HG03135 (cell line): ENCODE results near the gene OS9.
"Not testable (repeated sequence)": the region's sequence is repeated elsewhere in the genome, so short reads cannot be mapped to it uniquely, and the experiment has no call there.

ENCODE experiments used
- ATAC-seq: cut with Tn5 transposase; IDR thresholded peaks from one replicate; pipeline ENCODE4 v1.9.1; 2021; ENCODE audit warnings: mild to moderate bottlenecking, moderate library complexity; ENCODE audit not compliant: unreplicated experiment

OS9 gene, protein sequence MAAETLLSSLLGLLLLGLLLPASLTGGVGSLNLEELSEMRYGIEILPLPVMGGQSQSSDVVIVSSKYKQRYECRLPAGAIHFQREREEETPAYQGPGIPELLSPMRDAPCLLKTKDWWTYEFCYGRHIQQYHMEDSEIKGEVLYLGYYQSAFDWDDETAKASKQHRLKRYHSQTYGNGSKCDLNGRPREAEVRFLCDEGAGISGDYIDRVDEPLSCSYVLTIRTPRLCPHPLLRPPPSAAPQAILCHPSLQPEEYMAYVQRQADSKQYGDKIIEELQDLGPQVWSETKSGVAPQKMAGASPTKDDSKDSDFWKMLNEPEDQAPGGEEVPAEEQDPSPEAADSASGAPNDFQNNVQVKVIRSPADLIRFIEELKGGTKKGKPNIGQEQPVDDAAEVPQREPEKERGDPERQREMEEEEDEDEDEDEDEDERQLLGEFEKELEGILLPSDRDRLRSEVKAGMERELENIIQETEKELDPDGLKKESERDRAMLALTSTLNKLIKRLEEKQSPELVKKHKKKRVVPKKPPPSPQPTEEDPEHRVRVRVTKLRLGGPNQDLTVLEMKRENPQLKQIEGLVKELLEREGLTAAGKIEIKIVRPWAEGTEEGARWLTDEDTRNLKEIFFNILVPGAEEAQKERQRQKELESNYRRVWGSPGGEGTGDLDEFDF

GRCh38 chr12:57693659-57694458 is at the start of gene OS9:
OS9 (plus strand) TSS chr12:57694132; CDS start chr12:57694162, 30 bp downstream.
- ATAC-seq: peak; percentile 96

- ATAC-seq: not testable (repeated sequence)
Measured at GRCh38 chr12:57645990-57646658, 47.8 kb upstream of the OS9 start.

GRCh38 chr12:57646659-57647049 is 47.3 kb upstream of the OS9 start:
- ATAC-seq: not testable (repeated sequence)

DNA sequence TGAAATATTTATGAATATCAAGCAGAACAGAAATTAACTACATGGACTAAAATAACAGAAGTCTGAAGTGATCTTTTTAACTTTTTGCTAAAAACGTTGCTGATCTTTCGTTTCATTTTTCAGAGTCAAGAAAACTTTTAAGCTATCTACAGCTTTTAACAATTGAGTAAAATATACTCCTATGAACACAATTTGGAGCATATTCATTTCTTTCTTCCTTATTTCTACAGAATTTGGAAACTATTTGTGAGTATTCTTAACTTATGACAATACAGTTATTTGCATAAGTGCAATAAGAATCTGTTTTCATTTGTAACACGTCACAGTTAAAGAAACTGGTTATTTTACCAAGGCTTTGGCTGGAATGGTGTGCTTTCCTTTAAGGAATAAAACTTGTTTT is 39.9 kb upstream of the OS9 start:
- ATAC-seq: no peak

- no peak for ATAC-seq
Measured at GRCh38 chr12:57655541-57656240, 38.2 kb upstream of the OS9 start.

DNA sequence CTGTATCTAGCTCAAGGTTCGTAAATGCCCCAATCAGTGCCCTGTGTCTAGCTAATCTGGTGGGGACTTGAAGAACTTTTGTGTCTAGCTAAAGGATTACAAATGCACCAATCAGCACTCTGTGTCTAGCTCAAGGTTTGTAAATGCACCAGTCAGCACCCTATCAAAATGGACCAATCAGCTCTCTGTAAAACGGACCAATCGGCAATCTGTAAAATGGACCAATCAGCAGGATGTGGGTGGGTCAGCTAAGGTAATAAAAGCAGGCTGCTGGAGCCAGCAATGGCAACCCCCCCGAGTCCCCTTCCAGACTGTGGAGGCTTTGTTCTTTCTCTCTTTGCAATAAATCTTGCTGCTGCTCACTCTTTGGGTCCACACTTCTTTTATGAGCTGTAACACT is 37.5 kb upstream of the OS9 start:
- ATAC-seq: not testable (repeated sequence)

DNA sequence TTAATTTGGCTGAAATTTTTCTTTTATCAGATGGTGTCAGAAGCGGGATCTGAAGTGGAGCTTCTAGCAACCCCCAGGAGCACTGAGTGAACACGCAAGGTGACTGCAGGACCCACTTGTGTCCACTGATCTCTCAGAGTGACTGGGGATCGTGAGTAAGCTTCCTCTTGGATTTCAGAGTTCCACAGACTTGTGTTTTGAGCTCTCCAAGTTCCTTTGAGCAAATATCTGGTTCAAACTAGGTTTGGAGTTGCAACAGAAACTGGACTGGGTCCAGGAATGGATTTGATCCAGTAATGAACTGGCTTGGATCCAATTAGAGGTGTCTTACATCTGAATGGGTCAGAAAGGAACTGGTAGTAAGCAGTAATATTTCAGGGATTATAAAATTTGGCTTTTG is 36.2 kb upstream of the OS9 start:
- no peak for ATAC-seq

DNA sequence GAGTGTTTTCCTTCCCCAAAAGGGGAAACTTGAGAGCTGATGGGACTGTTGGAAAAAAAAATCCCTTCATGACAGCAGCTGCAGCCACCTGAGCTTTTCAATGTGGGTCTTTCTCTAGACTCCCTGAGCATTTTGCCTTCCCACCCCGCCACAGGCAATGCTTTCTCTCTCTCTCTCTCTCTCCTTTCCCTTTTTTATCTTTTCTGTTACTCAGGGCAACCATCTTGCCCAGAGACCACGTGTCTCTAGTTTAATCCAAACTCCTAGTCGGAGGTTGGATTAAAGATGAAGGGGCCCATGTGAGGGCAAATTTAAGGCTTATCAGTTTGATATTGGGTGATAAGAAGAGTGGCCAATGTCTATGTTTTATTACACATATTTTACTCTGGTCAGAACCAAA is 35.0 kb upstream of the OS9 start:
- no peak for ATAC-seq

- no peak for ATAC-seq
Measured at GRCh38 chr12:57661376-57661775, 32.6 kb upstream of the OS9 start.

DNA sequence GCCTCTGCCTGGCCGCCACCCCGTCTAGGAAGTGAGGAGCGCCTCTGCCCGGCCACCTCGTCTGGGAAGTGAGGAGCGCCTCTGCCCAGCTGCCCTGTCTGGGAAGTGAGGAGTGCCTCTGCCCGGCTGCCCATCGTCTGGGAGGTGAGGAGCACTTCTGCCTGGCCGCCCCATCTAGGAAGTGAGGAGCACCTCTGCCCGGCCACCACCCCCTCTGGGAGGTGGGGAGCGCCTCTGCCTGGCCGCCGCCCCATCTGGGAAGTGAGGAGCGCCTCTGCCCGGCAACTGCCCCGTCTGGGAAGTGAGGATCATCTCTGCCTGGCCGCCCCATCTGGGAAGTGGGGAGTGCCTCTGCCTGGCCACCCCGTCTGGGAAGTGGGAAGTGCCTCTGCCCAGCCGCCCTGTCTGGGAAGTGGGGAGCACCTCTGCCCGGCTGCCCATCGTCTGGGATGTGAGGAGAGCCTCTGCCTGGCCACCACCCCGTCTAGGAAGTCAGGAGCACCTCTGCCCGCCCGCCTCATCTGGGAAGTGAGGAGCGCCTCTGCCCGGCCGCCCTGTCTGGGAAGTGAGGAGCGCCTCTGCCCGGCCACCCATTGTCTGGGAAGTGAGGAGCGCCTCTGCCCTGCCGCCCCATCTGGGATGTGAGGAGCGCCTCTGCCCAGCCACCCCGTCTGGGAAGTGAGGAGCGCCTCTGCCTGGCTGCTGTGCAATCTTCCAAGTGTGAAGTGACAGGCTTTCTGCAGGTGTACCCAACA is 28.7 kb upstream of the OS9 start:
- ATAC-seq: not testable (repeated sequence)

DNA sequence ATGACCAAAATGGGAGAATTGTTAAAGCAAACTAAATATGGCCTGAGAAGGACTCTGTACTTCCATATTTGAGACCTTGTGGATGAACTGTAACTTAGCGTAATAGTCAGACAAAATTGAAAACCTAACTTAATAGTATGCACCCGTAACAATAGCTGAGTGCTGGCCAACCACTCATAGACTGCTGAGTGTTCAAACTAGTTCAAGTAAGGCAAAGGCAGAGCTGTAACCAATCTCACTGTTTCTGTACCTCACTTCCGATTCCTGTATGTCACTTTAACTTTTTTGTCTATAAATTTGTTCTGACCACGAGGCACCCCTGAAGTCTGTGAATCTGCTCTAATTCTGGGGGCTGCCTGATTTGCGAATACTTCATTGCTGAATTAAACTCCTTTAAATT is 27.0 kb upstream of the OS9 start:
- ATAC-seq: no peak

- not testable (repeated sequence) for ATAC-seq
Measured at GRCh38 chr12:57669691-57670090, 24.2 kb upstream of the OS9 start.

DNA sequence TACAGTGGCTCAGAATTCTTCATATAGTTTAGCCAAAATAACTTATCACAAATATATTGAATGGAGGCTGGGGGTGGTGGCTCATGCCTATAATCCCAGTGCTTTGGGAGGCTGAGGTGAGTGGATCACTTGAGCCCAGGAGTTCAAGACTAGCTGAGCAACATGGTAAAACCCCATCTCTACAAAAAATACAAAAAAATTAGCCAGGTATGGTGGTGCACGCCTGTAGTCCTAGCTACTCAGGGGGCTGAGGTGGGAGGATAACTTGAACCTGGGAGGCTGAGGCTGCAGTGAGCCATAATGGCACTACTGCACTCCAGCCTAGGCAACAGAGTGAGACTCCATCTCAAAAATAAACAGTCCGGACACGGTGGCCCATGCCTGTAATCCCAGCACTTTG is 22.1 kb upstream of the OS9 start:
- ATAC-seq: not testable (repeated sequence)

DNA sequence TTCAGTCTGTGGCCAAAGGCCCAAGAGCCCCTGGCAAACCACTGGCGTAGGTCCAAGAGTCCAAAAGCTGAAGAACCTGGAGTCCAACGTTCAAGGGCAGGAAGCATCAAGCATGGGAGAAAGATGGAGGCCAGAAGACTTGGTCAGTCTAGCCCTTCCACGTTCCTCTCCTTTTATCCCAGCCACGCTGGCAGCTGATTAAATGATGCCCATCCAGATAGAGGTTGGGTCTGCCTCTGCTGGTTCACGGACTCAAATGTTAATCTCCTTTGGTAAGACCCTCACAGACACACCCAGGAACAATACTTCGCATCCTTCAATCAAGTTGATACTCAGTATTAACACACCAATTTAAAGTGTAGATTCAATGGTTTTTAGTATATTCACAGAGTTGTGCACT is 21.1 kb upstream of the OS9 start:
- no peak for ATAC-seq

DNA sequence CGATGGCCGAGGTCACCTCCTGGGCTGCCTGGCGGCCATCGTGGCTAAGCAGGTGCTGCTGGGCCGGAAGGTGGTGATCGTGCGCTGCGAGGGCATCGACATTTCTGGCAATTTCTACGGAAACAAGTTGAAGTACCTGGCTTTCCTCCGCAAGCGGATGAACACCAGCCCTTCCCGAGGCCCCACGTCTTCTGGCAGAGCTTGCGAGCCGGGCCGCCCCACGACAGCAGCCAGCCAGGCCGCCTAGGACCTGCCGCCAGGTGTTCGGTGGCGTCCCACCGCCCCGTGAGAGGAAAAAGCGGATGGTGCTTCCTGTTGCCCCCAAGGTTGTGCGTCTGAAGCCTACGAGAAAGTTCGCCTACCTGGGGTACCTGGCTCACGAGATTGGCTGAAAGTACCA is 19.2 kb upstream of the OS9 start:
- ATAC-seq: no peak

DNA sequence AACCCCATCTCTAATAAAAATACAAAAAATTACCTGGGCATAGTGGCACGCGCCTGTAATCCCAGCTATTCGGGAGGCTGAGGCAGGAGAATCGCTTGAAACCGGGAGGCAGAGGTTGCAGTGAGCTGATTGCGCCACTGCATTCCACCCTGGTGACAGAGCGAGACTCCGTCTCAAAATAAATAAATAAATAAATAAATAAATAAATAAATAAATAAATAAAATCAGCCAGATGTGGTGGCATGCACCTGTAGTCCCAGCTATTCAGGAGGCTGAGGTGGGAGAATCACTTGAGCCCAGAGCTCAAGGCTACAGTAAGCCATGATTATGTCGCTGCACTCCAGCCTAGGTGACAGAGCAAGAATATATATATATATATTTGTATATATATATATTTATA is 16.0 kb upstream of the OS9 start:
- ATAC-seq: not testable (repeated sequence)

DNA sequence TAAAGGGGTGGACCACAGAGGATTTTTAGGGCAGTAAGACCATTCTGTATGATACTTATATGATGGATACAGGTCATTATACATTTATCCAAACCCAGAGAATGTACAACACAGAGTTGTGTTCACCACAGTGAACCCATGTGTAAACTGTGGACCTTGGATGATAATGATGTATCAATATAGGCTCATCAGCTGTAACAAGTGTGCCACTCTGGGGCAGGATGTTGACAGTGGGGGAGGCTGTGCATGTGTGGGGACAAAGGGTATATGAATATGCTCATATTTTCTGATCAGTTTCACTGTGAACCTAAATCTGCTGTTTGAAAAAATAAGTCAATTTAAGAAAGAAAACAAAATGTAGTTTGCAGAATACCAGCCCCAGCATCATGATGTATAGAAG is 14.2 kb upstream of the OS9 start:
- no peak for ATAC-seq

DNA sequence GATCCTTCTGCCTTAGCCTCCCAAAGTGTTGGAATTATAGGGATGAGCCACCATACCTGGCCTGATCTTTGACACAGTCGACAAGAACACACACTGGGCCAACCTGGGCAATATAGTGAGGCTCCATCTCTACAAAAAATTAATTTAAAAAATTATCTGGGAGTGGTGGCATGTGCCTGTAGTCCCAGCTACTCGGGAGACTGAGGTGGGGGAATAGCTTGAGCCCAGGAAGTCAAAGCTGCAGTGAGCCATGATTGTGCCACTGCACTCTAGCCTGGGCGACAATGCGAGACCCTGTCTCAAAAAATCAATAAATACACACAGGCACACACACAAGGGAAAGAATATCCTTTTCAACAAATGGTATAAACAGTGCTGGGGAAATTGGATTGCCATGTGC is 6.1 kb upstream of the OS9 start:
- no peak for ATAC-seq

DNA sequence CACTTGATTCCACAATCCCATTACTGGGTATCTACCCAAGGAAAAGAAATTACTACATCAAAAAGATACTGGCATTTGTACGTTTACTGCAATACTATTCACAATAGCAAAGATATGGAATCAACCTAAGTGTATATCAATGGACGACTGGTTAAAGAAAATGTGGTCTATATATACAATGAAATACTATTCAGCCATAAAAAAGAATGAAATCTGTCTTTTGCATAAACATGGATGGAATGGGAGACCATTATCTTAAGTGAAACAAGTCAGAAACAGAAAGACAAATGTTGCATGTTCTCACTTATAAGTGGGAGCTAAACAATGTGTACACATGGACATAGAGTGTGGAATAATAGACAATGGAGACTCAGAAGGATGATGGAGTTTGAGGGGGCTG is 5.0 kb upstream of the OS9 start:
- no peak for ATAC-seq

GRCh38 chr12:57692500-57692899 is 1.4 kb upstream of the OS9 start:
- no peak for ATAC-seq
